Stimulated activated CD4-positive, alpha-beta T cell treated with anti-CD3 and anti-CD28 coated beads, Interleukin-15, amount 100 ng/mL, for 48 hours (primary cell): ENCODE data around the gene PCNX2.

Experiments used
- DNase-seq, 2 donors: peaks; one replicate each; pipeline ENCODE4 v3.0.0-alpha.2; 2020; ENCODE audit warnings: low read depth in 2 of 2

Gene PCNX2

DNA sequence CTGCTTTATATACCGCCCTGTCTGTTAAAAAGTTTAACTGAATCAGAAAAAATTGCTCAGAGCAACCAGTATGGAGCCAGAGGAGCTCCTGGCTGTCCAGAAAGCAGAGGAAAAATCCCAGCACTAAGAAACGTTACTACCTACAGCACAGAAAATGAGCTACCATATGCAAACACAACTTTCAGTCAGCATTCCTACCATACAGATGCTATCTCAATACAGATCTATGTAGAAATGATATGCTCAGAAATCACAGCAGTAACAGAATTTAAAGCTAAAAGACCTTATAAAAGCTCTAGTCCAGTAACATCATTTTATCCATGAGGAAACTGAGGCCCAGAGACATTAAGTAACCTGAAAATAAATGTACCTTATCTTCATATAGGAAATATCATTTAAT lies 38.7 kb downstream of the PCNX2 start:
- no peak for DNase-seq

DNA sequence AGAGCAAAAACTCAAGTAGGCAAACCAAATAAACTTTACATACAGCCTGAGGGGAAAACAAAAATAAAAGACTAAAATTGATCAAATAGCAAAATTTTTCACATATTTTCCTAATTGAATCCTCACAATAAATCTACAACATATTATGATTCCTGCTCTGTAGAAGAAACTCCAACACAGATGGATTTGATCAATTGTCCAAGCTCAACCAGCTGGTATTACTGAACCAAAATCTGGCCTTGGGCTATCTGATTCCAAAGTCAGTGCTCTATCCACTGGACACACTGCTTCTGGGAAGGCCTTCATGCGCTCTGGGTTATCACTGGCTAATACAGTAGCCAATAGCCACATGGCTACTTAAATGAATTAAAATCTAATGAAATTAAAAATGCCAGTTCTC lies 39.3 kb downstream of the PCNX2 start:
- DNase-seq: no peak

DNA sequence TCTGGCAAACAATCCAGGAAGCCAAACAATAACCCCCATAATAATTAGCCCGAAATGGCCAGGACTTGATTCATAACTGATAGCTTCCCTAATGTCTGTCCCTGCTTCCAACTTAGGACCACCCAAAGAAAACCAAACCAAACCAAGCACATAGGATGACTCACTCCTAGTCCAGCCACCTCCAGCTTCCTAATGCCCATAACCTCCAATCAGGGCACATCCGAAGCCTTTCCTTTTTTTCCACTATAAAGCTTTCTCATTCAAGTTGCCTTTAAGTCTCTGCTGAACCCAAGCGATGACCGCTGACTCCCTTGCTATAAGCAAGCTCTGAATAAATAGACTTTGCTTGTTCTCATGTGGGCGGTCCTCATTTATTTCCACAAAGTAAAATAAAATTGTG lies 40.4 kb downstream of the PCNX2 start:
- DNase-seq: no peak

DNA sequence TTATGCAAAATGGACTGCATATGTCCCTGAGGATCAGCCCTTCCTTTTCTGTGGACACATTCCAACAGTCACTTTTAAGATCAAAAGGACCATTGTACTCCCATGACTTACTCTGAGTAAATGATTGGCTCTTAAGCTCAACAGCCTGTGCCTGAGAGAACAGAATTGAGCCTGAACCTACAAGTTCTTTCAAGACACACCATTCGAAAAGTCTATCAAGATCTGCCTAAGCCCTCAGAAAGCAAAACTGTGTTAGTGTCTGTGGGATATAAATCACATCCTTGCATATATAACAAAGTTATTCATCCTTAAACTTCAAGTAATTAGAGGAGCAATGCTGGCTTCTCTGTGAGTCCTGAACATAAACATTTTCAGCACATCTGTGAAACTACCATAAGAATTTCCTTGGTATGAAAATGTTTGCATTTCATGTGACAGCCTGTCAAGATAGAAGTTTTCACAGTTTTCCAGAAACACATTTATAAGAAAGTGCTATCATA lies 41.6 kb downstream of the PCNX2 start:
- no peak for DNase-seq

DNA sequence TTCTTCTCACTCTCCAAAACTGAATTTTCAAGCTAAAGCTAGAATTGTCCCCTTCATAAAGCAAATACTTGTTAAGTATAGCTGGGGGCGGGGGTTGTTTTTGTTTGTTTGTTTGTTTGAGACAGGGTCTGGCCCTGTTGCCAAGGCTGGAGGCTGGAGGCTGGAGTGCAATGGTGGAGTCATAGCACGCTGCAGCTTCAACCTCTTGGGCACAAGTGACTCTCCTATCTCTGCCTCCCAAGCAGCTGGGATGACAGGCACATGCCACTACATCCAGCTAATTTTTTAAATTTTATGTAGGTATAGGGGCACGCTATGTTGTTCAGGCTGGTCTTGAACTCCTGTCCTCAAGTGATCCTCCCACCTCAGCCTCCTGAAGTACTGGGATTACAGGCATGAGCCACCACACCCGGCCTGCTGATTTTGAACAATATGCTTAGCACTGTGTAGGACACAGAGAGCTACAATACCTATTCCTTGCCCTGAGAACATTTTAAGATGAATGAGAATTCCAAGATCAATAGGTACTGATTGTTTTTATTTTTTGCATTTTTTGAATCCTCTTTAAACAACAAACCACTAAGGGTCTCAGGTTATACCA lies 42.2 kb downstream of the PCNX2 start:
- no peak for DNase-seq

DNA sequence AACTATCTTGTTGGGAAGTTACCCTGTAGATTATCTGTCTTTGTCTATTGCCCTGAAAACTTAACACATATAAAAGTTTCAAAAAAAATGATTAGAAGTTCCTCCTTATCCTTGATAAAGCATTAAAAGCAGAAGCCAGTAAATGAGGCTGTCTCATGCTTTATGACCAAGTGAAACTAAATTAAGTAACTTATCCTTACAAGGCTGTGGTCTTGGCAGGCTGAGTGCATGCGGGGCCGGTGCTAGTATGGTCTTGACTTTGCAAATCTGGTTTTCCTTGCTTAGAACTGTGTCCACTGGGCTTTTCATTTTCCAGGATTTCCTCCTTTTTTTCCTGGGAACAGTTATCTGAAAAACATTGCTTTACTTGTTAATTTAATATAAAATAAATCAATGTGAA lies 43.1 kb downstream of the PCNX2 start:
- DNase-seq: no peak

DNA sequence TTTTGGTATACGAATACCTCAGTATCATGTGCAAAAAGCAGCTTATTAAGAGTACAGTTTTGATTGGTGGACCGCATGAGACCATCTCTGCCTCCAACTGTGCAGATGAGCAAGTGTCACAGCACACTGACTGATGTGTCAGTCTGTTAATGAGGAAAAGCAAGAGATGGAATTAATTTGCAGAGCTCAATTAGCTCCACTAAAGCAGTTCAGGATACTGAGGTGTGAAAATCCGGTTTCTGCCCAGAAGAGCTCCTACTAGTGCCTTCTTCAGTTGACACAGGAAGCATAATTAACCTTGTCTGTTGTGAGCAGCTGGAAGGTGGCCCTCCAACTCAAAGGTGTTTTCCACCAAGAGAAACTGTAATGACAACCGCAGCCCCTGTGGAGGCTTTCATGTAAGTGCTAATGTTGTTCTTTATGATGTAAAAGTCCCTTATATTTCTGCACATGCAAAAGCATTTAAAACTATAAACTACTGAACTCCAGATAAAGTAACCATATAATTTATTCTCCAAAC lies 44.3 kb downstream of the PCNX2 start:
- DNase-seq: no peak

DNA sequence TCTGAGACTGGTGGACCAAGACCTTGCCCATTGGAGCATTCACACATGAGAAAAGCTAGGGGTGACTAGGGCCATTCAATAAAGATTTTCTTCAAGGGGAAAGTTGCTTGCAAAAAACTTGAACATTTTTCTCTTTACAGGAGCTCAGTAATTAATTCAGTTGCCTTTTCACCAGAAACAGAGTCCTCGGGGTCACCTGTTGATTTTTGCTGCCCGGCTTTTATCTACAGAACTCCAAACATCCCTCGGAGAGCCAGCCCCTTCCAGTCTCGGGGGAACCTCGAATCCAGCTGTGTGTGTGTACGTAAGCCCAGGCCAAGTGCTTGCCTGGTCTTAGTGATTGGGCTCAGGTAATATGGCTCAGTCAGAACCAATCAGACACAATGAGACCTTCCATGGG lies 47.5 kb downstream of the PCNX2 start:
- DNase-seq: no peak

DNA sequence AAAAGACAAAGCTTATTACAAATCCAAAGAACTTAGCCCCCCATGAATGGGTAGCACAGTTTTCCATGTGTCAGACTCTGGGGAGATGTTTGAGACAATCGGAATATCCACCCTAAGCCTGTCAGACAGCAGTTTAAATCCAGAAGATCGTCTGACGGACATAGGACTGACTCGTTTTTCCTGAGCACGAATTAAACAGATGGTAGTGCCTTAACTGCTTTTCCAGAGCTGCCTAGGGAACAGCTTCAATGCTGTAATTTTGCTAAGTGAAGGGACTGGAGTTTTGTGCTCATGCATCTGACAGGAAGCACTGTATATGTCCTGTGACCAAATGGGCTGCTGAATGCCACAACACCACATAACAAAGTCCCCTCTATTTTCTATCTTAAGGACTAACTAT lies 48.6 kb downstream of the PCNX2 start:
- no peak for DNase-seq

DNA sequence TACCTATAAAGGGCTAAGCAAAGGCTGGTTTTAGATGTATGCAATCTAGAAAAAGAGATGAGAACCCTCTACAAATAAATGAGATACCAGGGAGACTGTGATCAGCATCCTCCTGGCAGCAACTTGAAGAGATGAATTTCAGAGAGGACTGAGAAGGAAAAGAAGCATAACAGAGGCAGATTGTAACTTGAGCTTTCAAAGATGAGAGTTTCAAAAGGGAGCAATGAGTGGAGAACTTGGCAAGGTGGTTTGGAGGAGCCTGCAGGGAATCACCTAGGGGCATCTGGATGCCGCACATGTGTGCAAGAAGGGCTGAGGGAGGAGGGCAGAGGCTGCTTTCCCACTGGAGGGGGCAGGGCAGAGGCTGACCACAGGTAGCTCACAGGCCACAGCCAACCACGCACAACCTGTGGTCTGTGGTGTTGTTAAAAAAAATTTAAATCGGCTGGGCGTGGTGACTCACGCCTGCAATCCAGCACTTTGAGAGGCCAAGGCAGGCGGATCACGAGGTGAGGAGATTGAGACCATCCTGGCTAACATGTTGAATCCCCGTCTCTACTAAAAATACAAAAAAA lies 50.2 kb downstream of the PCNX2 start:
- no peak for DNase-seq

DNA sequence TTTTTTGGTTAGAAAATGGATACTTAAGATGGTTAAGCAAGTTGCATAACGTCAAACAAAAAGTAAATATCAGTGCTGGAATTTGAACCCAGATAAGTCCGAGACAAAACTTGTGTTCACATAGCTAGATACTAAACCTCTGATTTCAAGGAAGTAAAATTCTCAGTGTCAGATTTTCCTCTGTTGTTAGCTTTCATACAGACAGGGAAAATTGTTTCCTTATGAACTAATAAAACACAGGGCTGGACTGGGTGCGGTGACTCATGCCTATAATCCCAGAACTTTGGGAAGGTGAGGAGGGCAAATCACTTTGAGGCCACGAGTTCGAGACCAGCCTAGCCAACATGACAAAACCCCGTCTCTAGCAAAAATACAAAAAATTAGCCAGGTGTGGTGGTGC lies 51.3 kb downstream of the PCNX2 start:
- DNase-seq: no peak

DNA sequence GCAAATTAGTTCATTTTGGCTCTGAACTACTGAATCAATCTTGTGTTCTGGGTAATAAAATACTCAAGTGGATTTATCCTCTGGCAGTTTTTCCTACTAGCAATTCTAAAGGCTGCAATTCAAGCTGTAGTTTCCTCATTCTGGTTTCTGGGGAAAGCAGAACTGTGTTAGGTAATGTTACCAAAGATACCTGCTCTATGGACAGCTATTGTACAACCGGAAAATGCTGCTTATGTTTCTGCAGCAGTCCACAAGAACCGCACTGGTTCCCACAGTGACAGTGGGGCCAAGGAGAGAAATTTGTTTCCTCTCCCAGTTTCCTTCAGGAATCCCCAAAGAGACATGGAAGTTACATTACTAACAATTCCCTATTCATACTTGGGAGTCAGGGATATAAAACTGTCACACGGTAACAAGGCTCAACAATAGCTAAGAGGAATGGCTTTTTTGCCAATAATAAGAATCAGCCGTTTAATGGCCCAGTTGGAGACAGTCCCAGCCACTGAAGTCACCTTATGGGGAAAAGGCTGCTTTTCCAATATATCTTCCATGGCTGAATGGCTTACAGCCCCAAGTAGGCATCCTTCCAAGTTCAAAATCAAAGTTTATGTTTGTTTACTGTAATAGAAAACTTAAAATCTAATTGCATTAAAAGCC lies 52.6 kb downstream of the PCNX2 start:
- no peak for DNase-seq

DNA sequence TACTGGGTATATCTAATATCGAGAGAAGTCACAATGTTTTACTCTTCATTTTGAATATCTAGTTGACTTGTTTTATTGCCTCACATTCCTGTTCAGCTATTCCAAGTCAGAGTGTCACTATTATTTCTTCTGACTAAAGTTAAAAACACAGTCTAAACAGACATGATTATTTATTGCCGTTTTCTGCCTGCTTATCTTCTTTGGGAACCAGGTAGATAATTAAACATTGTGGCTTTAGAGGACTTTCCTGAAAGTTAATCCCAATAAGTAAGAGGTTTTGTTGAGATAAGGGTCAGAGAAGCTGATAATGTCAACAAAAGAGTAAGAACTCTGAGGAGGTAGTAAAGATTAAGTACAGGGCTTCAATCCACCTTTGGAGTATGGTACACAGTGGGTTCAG lies 53.8 kb downstream of the PCNX2 start:
- no peak for DNase-seq

DNA sequence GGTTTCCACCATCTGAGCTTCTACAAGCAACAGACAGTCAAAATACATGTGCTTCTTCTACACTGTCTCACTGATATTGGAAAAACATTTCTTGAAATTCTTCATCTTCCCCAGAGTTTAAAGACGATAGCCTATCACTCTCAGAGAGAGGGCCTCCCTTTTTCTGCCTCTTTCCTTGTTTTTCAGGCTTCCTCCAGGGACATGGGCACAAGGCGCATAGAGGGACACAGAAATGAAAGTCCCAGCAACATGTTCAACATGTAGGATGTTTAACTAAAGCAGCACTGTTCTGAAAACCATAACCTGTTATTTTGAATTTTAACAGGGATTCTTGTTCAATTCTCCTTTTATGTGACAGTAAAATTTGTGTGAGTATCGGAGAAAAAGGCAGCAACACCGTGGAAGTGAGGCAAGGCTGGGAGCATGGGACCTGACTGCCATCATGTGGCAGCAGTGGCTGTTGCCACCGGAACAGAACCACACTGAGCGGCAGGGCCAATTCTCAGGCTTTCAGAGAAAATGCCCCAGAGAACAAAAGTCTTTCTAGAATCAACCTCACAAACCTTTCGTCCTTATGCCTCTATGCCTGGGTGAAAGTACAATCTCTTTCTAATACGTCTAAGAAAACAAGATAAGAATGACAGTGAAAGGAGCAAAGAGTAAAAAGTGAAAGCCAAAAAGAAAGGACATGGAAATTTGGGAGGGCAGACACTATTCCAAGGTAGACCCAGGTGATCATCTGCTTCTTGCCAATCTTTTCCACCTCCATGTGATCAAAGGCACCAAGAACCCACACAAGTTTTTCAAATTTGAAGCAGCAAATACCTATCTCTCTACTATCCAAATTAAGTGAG lies 54.5 kb downstream of the PCNX2 start:
- no peak for DNase-seq

DNA sequence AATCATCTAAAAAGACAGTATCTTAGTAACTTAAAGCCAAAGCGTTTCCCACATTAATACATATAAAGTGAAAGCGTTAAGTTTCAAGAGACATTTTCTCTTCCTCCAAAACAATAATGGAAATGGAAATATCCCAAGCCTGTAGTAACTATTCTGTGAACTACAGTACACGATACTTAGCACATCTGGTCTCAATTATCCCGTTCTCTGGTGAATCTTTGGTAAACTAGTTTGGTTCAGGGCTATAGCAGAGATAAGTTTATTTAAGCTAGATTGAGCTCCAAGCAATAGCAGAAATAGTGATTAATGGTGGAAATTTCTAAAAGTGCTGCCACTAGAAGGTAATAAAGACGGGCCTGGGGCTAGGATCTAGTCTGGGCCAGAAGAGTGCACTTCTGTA lies 55.2 kb downstream of the PCNX2 start:
- no peak for DNase-seq

DNA sequence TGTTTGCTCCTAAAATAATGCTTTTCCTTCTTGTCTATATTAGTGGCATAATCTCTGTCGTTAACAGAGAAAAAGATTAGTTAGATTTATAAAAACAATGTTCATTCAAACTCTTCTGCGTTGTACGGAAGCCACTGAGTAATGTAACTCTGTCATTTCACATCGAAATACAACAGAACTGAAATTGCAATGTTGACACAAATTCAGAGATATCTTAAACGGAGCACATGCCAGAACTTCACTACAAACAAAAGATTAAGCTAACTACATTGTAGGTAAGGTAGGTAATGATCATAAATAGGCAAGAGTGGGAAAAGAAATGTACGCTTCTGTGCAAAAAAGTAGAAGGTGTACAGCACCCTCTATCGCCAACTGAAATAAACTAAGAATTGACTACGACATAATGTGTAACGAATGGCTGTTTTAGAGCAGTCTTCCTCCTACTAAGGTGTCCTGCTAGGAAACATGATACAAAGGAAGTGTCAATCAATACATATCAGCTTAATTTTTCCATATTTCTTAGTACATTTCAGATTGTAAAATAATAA lies 56.6 kb downstream of the PCNX2 start:
- DNase-seq: no peak

DNA sequence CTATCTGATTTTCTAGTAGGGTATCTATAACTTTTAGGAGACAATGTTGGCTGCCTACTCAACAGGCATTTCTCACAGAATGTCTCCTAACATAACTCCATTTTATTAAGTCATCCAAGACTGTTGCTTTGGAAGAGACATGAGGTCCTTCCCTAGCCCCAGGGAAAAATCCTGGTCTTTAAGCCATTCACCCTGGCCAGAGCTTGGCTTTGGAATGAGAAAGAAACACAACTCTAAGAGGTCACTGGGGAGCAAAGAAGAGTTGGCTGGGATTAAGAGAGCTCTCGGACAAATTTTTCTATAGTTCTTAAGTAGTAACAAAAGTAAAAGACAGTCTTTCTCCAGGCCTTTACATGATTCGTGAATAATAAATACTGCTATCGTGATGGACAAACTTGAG lies 57.9 kb downstream of the PCNX2 start:
- DNase-seq: no peak

DNA sequence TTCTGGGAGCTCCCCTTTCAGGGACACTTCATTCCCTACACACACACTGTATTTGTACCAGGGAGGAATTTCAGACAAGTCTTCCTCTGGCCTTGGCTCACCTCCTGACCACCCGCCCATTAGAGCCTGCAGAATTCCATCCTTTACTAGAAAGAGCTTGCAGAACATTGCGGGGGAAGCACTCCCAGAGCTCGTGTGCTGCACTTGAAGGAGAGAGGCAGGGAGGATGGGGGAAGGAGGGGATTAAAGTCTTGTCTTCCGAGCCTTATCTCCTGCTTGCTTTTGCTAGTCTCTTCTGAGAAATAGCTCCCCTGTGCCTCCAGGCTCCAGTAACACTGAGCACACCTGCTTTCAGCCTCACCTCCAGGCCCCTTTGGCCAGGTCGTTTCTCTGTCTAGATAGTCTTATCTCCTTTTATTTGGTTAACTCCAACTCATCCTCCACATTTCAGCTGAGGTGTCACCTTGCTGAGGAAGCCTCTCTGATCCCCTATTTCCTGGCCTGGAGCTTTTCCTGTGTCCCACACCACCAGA lies 62.0 kb downstream of the PCNX2 start:
- DNase-seq: no peak

DNA sequence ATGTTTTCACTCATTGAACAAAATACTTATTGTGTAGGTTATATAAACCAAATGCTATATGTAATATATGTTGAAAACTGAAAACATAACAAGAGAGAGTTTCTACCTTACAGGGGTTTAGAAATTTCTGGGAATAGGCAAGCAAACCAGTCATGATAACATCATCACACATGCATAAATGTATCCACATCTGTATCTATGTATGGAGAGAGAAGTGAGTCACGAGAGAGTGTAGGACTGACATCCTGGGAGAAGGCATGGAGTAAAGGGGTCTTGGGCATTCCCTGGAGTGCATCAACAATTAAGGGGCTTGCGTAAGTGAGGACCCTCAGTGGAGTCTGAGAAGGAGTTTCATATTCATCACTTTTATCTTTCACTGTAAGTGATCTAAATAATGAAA lies 65.5 kb downstream of the PCNX2 start:
- no peak for DNase-seq

DNA sequence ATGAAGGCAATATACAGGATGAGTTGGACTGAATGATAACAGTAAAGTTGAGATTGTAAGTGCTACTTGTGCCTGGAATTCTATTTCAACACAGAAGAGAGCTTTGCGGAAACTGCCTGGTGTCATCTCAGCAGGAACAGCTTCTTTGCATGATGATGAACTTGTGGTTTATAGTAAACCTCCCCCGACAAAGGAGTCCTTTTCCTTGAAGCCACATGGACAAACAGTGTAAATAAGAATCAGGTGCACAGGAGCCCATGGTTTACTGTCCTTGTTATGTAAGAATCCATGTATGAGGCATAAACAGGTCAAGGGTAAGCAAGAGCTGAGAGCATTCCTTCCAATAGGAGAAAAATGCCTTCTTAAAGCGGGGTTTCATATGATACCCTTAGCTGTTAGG lies 66.2 kb downstream of the PCNX2 start:
- DNase-seq: no peak

DNA sequence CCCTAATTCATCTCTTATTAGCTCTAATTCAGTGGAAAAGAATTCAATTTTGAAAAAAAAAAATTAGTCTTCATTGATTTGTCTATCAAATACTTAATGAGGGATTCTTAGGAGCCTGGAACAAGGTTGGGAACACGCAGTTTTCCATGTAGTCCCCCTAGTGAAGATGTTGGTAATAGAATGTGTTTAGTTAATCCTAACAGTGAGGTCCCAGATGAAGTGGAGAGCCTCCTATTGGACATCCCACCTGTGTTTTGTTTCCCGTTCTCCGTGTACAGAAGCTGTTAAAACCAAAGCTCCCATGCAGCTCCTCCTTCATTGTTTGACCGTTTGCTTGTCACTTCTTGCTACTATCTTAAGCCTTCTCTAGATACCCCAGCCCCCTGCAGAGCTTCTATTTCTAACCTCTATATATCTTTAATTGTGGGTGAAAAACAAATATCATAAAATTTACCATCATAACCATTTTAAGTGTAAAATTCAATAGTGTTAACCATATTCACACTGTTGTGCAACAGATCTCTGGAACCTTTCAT lies 67.5 kb downstream of the PCNX2 start:
- no peak for DNase-seq

DNA sequence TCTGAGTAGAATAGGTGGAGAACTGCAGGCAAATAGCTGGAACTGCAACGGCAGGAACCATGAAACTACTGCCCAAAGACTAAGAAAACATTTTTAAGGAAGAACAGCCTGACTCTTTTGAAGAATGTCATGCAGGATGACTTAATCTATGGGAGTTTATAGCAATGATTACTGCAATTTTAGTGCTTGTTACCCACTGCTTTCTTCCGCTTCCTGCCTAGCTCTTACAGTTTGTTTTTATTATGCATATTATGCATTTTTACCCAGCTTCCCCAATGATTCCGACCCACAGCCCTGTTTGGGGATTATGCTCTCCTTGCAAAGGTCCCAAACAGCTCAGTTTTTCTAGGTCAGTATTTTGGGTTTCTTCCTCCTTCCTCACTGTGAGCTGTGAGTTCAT lies 71.2 kb downstream of the PCNX2 start:
- no peak for DNase-seq
